GDM1 (cell line): ENCODE results near the gene DMP1.
A peak's percentile ranks its signal among the peaks of the same experiment; 100 is the strongest.

Experiments
- DNase-seq: peaks from one replicate; lab custom pipeline; 2025; lab: John Stamatoyannopoulos, UW

The DMP1 gene

GRCh38 chr4:87649980-87650379, at the start of gene DMP1:
Gene DMP1 (plus strand): TSS chr4:87650280. CDS start chr4:87656493, 6,213 bp downstream.
- no peak for DNase-seq

- no peak for DNase-seq
Measured at GRCh38 chr4:87601361-87601760, 48.7 kb upstream of the DMP1 start.

GRCh38 chr4:87608229-87608628, 41.9 kb upstream of the DMP1 start, which contains the start of gene DSPP:
Gene DSPP (plus strand): TSS chr4:87608529. CDS start chr4:87610909, 2,380 bp downstream.
- no peak for DNase-seq

GRCh38 chr4:87614292-87614890, 35.7 kb upstream of the DMP1 start:
- no peak for DNase-seq

- DNase-seq, result no peak
Measured at GRCh38 chr4:87616268-87616667, 33.8 kb upstream of the DMP1 start.

GRCh38 chr4:87620086-87620485, 30.0 kb upstream of the DMP1 start:
- no peak for DNase-seq

- no peak for DNase-seq
Measured at GRCh38 chr4:87620491-87620890, 29.6 kb upstream of the DMP1 start.

GRCh38 chr4:87622303-87622702, 27.8 kb upstream of the DMP1 start:
- no peak for DNase-seq

GRCh38 chr4:87624698-87625097, 25.4 kb upstream of the DMP1 start:
- peak; percentile 36 for DNase-seq

GRCh38 chr4:87631668-87632067, 18.4 kb upstream of the DMP1 start:
- DNase-seq, result no peak

GRCh38 chr4:87632469-87632868, 17.6 kb upstream of the DMP1 start:
- no peak for DNase-seq

- no peak for DNase-seq
Measured at GRCh38 chr4:87633243-87633642, 16.8 kb upstream of the DMP1 start.

- DNase-seq, result no peak
Measured at GRCh38 chr4:87644286-87644685, 5.8 kb upstream of the DMP1 start.

GRCh38 chr4:87650938-87651337, 858 bp downstream of the DMP1 start:
- no peak for DNase-seq

GRCh38 chr4:87651941-87652340, 1.9 kb downstream of the DMP1 start:
- no peak for DNase-seq

GRCh38 chr4:87654487-87655044, 4.5 kb downstream of the DMP1 start:
- no peak for DNase-seq

GRCh38 chr4:87657525-87657924, 7.4 kb downstream of the DMP1 start:
- no peak for DNase-seq

- no peak for DNase-seq
Measured at GRCh38 chr4:87659247-87659931, 9.3 kb downstream of the DMP1 start.

GRCh38 chr4:87662871-87663270, 12.8 kb downstream of the DMP1 start:
- no peak for DNase-seq

GRCh38 chr4:87669373-87669772, 19.3 kb downstream of the DMP1 start:
- no peak for DNase-seq

- no peak for DNase-seq
Measured at GRCh38 chr4:87677731-87678130, 27.7 kb downstream of the DMP1 start.

- DNase-seq, result peak; percentile 4
Measured at GRCh38 chr4:87679449-87680169, 29.5 kb downstream of the DMP1 start.

- DNase-seq, result no peak
Measured at GRCh38 chr4:87680271-87680670, 30.2 kb downstream of the DMP1 start.
